HCT116 (cell line): Measurements from ENCODE around the gene LRRN2. TPM values are rescaled to one million over a fixed set of nuclear protein-coding genes. Genes with fewer than 3 reads are reported as not detected.
"Not testable (repeated sequence)": the region's sequence is repeated elsewhere in the genome, so short reads cannot be mapped to it uniquely, and the experiment has no call there.

Source experiments
- ATAC-seq: fragments of 200-7000 bp; cut with Tn5 transposase; 2 replicates; pipeline ENCODE4 v1.9.1; 2020; ENCODE audit warnings: mild to moderate bottlenecking, moderate library complexity
- BruUV-seq: library from RNA; stranded (reverse); fragments of 400-500 nt; replicated peaks from 2 replicates; lab custom pipeline; 2021; lab: Mats Ljungman, UMichigan
- CTCF ChIA-PET: fragments of 300-600 bp; sonication (Branson Sonifier 250); formaldehyde crosslinking; loops from one replicate; lab custom pipeline; 2021; ENCODE audit warnings: antibody characterized with exemption; lab: Charles Lee
- POLR2A ChIA-PET: fragments of 300-600, 350-600 bp; sonication (Branson Sonifier 250); formaldehyde crosslinking; loops from one replicate; lab custom pipeline; 2021; ENCODE audit warnings: antibody characterized with exemption; lab: Charles Lee
- RAD21 ChIA-PET, 2 experiments: fragments of 300-600 bp; sonication (Branson Sonifier 250); formaldehyde crosslinking; loops; one replicate each; lab custom pipeline; 2023; ENCODE audit warnings: low total read pairs in 2 of 2; ENCODE audit not compliant: uncharacterized antibody in 2 of 2, unreplicated experiment in 2 of 2, low non-redundant PET in 1 of 2; lab: Charles Lee
- DNase-seq: peaks from one replicate; pipeline ENCODE4 v3.0.0-alpha.2; 2010; ENCODE audit warnings: low read depth, low spot score
- H2AFZ ChIP-seq: fragments of 200-600 bp; shearing (Covaris generic), sonication (generic); 2 replicates; pipeline ENCODE4 v1.6.1; 2017; ENCODE audit warnings: low read depth, mixed run types, mixed read lengths, antibody characterized with exemption, low read length; ENCODE audit not compliant: poor library complexity, severe bottlenecking
- H3K27ac ChIP-seq: 2 replicates; pipeline ENCODE4 v1.5.1; 2012; ENCODE audit warnings: low read depth, low read length
- H3K27me3 ChIP-seq: fragments of 200-600 bp; sonication (generic); 2 replicates; pipeline ENCODE4 v1.6.1; 2016; ENCODE audit warnings: mixed run types, low read length, mixed read lengths; ENCODE audit not compliant: insufficient read depth
- H3K36me3 ChIP-seq, 2 experiments: fragments of 200-500 bp in 1 of 2; fragments of 200-600 bp in 1 of 2; sonication (Bioruptor generic) in 1 of 2; sonication (generic) in 1 of 2; 2 replicates each; pipeline versions ENCODE4 v1.5.1 to v1.6.1; 2014 to 2016; ENCODE audit warnings: low read length in 2 of 2, inconsistent platforms in 1 of 2, mixed read lengths in 1 of 2, mixed run types in 1 of 2; ENCODE audit not compliant: insufficient read depth in 2 of 2, control insufficient read depth in 1 of 2
- H3K4me1 ChIP-seq, 2 experiments: fragments of 200-600 bp in 1 of 2; sonication (generic) in 1 of 2; 2 replicates each; pipeline versions ENCODE4 v1.5.1 to v1.6.1; 2012 to 2017; ENCODE audit warnings: low read length in 2 of 2, inconsistent platforms in 1 of 2, mild to moderate bottlenecking in 1 of 2, mixed read lengths in 1 of 2, mixed run types in 1 of 2, moderate library complexity in 1 of 2; ENCODE audit not compliant: insufficient read depth in 2 of 2, control insufficient read depth in 1 of 2
- H3K4me2 ChIP-seq: fragments of 200-600 bp; sonication (generic); 2 replicates; pipeline ENCODE4 v1.6.1; 2017; ENCODE audit warnings: mixed run types, low read length, mixed read lengths
- H3K4me3 ChIP-seq, 2 experiments: fragments of 200-600 bp in 1 of 2; sonication (generic) in 1 of 2; replicated peaks in 1 of 2; 2 replicates each; pipeline ENCODE4 v1.5.1; 2011 to 2016; ENCODE audit warnings: low read length in 2 of 2, control low read depth in 1 of 2, low read depth in 1 of 2, mild to moderate bottlenecking in 1 of 2, mixed read lengths in 1 of 2, mixed run types in 1 of 2
- H3K79me2 ChIP-seq: fragments of 200-600 bp; sonication (generic); 2 replicates; pipeline ENCODE4 v1.6.1; 2017; ENCODE audit warnings: mild to moderate bottlenecking, mixed run types, low read length, moderate library complexity, mixed read lengths; ENCODE audit not compliant: insufficient read depth
- H3K9ac ChIP-seq: fragments of 200-600 bp; sonication (generic); 2 replicates; pipeline ENCODE4 v1.6.1; 2016; ENCODE audit warnings: low read length, mixed read lengths
- H3K9me2 ChIP-seq: fragments of 200-600 bp; sonication (generic), shearing (Covaris generic); 2 replicates; pipeline ENCODE4 v1.6.1; 2017; ENCODE audit warnings: mixed run types, mild to moderate bottlenecking, moderate library complexity; ENCODE audit not compliant: insufficient read depth
- H3K9me3 ChIP-seq, 2 experiments: fragments of 200-500 bp in 1 of 2; fragments of 200-600 bp in 1 of 2; sonication (Bioruptor generic) in 1 of 2; sonication (generic) in 1 of 2; 2 replicates each; pipeline ENCODE4 v1.6.1; 2014 to 2017; ENCODE audit warnings: low read length in 2 of 2, mixed read lengths in 2 of 2, inconsistent platforms in 1 of 2, low read depth in 1 of 2, mild to moderate bottlenecking in 1 of 2, mixed run types in 1 of 2, moderate library complexity in 1 of 2; ENCODE audit not compliant: control insufficient read depth in 1 of 2, insufficient read depth in 1 of 2
- H4K20me1 ChIP-seq: fragments of 200-600 bp; sonication (generic), shearing (Covaris generic); 2 replicates; pipeline ENCODE4 v1.6.1; 2017; ENCODE audit warnings: mixed run types, mild to moderate bottlenecking, moderate library complexity; ENCODE audit not compliant: insufficient read depth
- RAD21 ChIP-seq: IDR thresholded peaks from 2 replicates; pipeline ENCODE4 v1.6.1; 2012; ENCODE audit warnings: low read depth, mild to moderate bottlenecking
- SIN3A ChIP-seq: IDR thresholded peaks from 2 replicates; pipeline ENCODE4 v1.6.1; 2012; ENCODE audit warnings: low read depth
- intact Hi-C: fragments of 100-400 bp; cut with micrococcal nuclease; formaldehyde crosslinking; loops from 2 replicates; pipeline ENCODE4 v1.10.0; 2022
- total RNA-seq: library from RNA; stranded (reverse); gene quantifications from one replicate; pipeline ENCODE4 v1.2.1, GENCODE V29; 2021; ENCODE audit not compliant: unreplicated experiment

LRRN2 gene
- total RNA-seq, 1 experiment from 2014 or later: 3.2 TPM

GRCh38 chr1:204630132-204630905, 55.2 kb downstream of the LRRN2 start:
- no peak overlapping the region for H3K9ac ChIP-seq
- no peak overlapping the region for H3K27ac ChIP-seq
- POLR2A ChIA-PET: no interaction called here
- intact Hi-C loops: no loop called here
- H3K9me3 ChIP-seq: no peaks in the 10 kb centered on the region
- RAD21 ChIA-PET: no interaction called here
- no peaks in the 10 kb centered on the region for H3K9me2 ChIP-seq
- H3K36me3 ChIP-seq: no peaks in the 10 kb centered on the region
- H3K4me3 ChIP-seq: no peak overlapping the region
- no peaks in the 10 kb centered on the region for H3K4me1 ChIP-seq
- H4K20me1 ChIP-seq: no peaks in the 10 kb centered on the region
- CTCF ChIA-PET: no interaction called here
- H2AFZ ChIP-seq: no peak overlapping the region
- ATAC-seq: no peak
- no peaks in the 10 kb centered on the region for H3K79me2 ChIP-seq
- TF ChIP-seq RAD21 (no peak), SIN3A (no peak)
- DNase-seq: no peak
- no peaks in the 10 kb centered on the region for H3K27me3 ChIP-seq
- no TSS peak for BruUV-seq
- no peak overlapping the region for H3K4me2 ChIP-seq

GRCh38 chr1:204629459-204629858, 56.1 kb downstream of the LRRN2 start:
- H2AFZ ChIP-seq, intact Hi-C loops, H3K9ac ChIP-seq, H3K27me3 ChIP-seq, H4K20me1 ChIP-seq, BruUV-seq, H3K4me2 ChIP-seq, POLR2A ChIA-PET, CTCF ChIA-PET, H3K36me3 ChIP-seq, H3K27ac ChIP-seq, H3K79me2 ChIP-seq, H3K4me1 ChIP-seq, DNase-seq, RAD21 ChIA-PET, ATAC-seq, H3K9me2 ChIP-seq, H3K9me3 ChIP-seq, H3K4me3 ChIP-seq: not testable (repeated sequence)
